HS-5 (cell line): ENCODE data around the gene ELL.

ENCODE experiments used
- DNase-seq: peaks from one replicate; pipeline ENCODE4 v3.0.0-alpha.2; 2012; ENCODE audit warnings: low read depth

ELL gene

DNA sequence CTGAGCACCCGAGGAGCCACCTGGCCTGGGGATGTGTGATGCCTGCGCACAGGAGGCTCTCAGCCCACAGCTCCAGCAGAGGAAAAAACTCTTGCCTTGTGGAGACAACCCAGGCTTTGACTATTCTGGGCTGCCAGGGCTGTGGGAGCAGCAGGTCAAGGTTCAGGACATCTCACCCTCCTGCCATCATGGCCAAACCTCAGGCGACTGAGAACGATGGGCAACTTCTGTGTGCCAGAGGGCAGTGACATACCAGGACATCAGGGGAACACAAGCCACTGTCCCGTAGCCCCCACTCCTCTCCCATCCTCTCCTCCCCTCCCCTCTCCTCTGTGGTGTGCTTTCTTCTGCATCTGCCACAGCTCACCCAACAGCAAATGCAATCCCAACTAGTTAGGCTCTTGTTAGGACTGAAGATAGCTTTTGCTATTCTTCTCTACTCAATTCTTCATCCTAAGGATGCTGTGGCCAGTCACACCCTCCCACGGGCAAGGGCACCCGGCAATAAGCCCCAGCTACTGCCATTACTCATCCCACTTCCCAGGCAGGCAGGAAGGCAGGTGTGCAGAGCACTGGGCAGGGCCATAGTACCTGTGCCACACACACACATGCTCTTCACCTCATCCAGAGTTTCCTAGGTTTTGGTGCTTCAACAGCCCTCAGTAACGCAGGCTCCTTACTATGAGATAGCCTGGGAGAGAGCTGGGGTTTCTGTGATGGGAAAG is 16.8 kb downstream of the ELL start:
- DNase-seq = no peak

DNA sequence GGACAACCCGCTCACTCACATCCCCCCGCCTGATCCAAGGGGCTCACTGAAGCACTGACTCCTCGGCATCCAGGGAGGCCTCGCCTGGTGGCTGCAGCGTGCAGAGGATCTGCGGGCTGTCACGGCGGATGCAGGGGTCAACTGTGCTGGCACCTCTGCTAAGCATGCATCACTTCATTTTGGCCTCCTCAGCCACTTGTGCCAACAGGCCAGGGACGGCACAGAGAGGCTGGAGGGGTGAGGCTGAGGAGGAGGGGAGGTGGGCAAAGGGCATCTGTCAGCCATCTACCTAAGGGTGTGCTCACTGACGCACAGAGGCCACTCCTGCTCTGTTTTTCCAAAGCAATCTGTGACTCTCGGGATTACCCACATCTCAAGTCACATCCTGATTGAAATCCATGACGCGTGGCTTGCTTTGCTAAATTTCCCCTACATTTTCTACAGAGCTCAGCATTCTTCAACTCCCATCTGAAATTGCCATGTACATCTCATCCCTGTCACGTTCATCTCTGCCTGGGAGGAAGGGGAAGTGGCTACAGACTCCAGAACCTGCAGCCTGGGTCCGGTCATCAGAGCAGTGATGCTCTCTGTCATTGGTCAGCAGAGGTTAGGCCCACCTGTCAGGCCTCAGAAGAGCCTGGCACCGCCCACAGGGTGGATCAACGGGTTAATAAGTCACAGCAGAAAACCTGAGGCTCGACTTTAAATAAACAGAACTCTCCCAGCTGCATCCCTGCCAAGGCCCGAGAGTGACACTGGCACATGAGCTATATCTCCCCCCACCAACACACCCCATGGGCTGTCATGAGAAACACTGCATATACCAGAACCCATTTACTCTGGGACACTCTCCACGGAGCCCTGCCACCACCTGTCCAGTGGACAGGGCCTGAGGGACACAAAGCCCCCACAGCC is 17.6 kb downstream of the ELL start:
- DNase-seq = no peak

DNA sequence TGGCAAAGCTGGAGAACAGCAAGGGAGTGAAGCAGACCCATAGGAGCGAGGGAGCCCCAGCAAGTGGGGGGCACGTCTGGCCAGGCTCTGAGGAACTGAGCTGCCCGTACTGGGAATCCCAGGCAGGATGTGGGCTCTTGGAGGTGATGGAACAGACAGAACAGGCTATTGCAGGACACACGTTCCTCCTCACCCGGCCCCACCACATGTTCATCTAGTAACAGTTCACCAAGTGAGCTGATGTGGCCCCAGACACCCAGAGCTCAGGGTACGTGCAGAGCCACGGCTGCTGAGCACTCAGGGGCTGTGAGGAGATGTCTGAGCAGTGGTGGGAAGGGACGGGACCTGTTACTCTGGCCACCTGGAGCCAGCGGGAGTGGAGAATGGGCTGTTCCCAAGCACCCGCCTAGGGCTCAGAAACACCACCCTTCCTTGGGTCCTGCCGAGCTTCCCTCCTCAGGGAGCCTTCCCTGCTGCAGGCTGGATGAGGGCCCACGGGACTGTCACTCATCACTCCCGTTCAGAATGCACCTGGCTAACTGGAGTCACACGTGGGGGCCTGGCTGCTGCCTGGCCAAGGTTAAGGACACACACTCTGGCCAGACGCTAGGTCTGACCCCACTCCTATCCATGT is 18.4 kb downstream of the ELL start:
- no peak for DNase-seq

DNA sequence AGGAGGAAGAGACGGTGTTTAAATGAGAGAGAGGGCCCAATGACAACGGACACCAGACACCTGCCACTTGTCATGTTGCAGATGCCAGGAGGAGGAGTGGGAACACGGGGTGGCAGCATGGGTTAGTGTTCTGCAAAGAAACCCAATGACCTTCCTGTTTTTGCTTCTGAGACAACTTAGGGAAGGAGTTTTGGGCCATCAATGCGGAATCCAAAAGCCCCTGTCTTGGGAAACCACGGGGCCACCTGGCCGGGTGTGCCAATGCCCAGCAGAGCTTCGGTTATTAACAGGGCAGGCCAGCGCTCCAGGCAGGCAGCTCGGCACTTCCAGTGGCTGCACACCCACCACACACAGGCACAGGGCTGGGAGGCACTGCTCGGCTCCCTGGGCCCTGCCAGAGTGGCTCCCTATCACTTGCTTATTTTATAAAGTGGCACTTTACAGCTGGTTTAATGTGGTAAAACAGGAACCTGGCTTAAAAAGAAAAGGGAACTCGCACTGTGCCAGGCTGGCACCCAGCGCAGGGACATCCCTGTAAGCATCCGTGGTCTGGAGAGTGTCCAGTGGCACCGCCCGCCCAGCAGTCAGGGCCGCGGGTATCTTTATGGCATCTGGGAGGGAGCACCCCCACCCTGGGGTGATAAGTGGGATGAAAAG is 19.1 kb downstream of the ELL start:
- DNase-seq = no peak

DNA sequence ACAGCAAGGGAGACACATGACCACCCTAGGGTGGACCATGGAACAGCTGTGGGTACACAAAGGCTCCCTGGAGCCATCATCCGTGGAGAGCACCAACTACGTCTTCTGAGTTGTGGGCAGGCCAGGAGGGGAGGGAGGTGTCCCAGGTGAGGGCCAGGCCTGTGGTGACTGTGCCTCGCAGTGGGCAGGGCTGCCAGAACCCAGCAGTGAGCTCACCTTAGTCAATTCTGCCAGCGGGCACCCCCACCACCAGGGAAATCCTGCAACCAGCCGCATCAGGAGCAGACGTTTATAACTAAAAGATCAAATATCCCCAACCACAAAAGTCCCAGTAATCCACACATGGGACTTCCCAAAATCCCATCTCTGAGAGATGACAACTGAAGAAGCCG is 19.6 kb downstream of the ELL start:
- no peak for DNase-seq

DNA sequence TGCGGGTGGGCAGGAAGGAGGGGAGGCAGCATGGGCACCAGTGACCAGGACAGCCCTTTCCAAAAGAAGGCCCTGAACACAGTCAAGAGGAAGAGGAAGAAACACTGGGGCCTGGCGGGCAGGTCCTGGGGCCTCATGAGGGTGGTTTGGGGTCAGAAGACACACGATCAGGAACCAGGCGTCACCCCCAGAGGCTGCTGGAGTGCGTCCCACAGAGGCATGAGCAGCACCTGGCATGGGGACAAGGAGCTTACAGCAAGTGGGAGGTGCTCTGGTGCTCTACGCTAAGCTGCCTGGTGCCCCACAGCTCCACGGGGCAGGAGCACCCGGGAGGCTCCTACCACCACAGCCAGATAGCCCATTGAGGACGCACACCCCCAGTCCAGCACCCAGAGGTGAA is 20.0 kb downstream of the ELL start:
- no peak for DNase-seq

DNA sequence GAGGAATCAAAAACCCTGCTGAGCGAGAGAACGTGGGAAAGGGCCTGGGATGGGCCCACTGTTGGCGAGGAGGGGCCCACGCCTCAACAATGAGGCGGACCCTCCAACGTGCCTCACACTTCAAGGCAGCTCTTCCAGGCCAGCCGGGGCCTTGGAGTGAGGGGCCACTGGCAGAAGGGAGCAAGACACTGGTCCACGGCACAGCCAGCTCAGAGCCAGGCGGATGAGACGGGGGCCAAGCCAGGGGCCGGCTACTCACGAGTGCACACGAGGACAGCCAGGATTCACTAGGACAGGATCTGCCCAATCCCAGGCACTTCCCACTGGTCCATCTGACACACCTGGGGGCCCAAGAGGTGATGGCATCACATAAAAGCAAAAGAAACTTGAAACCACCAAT is 20.5 kb downstream of the ELL start:
- no peak for DNase-seq

DNA sequence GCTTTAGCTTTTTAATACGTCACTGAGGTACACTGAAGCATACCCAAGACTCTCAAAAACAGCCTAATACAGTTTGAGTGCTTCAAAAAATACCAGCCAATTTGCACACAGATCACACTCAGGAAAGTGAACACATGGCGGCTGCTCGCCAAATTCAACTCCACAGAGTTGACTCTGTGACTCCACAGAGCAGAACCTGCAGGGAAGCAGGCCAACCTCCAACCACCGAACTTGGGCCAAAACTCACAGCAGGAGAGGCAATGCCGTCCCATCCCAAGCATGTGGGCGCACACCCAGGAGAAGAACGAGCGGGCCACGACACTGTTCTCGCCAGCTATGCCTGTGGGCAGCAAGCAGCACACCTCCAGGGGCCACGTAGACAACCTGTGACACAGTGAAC is 21.1 kb downstream of the ELL start:
- DNase-seq = no peak

DNA sequence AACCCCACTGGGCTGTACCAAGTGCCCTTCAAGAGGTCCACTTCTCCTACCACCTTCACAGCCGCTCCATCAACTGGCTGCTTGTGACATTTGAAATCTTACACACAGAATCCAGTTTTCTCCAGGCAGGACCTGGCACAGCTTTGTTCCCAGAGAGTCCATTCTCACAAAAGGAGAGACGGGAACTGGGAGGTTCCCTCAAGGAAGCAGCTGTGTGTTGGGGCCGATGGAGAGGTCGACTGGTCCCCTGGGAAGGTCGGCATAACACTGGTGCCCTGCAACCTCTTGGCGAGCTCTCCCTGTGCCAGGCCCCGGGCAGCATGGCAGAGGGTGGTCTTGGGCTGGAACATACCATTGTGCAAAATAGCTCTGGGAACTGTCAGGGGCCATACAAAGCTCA is 21.5 kb downstream of the ELL start:
- DNase-seq = no peak

DNA sequence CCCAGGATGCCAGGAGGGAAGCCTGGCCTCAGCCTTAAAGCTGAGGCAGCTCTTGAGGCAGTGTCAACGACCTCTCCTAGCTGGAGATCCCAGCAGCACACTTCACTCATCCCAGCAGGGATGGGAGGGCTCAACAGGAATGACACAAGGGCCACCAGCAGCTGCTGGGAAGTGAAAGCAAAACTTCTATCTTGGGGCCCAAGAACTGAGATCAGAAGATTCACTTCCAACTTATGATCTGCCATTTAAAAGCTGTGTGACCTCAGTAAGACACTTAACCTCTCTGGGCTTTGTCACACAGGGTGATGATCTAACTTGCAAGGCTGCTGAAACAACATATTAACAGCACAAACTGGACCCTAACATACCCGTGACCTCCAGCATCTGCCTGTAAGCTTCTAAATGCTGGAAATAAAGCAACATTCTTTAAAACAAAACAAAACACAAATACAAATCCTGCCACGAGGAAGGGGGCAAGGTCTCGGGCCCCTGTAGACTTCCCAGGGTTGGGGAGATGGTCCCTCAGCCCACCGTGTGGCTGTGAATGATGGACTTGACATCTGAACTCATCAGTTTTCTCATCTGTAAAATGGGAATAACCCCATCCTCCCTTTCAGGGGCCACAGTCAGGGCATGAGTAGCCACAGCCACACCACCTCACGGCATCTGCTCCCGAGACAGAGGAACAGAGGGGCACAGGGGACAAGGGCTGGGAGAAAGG is 22.7 kb downstream of the ELL start:
- no peak for DNase-seq

DNA sequence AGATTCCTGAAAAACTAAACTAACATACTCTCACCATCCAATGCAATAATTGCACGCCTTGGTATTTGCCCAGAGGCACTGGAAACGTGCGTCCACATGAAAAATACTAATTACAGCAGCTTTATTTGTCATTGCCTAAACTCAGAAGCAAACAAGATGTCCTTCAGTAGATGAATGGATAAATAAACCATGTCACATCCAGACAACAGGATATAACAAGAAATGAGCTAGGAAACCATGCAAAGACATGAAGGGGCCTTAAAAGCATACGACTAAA is 25.0 kb downstream of the ELL start:
- DNase-seq = no peak

DNA sequence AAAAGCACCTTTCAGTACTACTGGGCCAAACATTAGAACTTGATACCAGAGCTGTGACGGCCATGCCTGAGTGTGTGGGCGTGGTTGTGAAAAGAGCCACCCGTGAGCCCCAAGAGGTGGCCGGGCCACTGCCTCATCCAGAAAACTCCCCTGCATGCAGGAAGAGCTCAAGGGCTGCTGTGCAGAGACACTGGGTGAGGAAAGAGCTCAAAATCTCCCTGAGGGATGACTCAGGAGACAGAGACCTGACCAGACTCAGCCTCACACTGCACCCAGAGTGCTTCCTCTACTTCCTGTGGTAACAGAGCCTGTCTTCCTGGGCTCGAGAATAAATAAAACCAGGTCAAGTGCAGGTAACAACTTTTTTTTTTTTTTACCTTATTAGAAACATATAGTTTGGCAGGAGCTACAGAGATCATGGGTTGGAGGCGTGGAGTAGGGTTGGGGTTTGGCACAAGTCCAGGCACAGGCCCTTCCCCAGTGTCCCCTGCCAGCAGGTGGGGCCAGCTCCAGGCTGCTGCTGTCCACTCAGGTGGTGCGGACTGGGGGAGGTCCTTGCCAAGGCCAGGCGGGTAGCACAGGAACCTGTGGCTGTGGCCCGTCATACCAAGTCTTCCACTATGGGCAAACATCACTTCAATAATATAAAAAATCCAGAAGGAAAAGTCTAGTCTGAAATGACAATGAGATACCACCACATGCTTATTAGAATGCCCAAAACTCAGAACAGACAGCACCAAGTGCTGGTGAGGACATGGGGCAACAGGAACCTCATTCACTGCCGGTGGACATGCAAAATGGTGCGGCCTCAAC is 25.5 kb downstream of the ELL start:
- peak; percentile 46 for DNase-seq

DNA sequence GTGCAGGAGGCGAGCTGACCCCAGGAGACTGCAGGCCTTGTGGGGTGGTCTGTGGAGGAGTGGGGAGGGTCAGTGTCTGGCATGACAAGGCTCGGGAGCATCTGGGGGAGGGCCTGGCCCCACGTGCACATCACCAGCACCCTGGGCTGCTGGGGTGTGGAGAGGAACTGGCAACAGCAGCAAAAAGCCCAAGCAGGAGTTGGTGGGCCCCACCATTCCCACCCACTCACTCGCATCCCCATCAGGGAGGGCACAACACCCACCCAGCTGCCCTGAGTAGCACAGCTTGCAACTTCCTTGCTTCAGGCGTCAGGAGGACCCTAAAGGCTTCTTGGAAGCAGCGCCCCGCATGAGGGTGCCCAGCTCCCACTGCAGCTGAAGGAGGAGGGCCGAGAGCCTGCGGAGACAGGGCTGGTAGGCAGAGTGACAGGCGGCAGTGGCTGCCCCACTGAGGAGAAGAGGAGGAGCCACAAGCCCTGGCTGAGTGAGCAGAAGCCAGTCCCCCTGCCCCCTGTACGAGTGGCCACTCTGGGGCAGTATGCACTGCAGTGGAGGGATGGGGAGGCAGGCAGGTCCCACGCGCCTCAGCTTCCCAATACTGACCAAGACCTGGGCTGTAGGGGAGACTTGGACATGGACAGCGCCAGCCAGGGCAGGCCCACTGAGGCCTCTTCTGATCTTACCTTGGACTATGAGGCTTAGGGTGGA is 26.5 kb downstream of the ELL start:
- DNase-seq = no peak

DNA sequence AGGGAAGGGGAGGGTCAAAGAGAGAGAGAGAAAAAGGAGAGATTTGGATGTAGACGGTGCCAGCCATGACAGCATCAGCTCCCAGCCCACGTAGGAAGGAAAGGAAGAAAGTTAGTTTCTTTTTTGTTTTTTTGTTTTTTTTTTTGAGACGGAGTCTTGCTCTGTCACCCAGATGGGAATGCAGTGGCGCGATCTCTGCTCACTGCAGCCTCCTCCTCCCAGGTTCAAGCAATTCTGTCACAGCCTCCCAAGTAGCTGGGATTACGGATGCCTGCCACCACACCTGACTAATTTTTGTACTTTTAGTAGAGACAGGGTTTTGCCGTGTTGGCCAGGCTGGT is 27.6 kb downstream of the ELL start:
- no peak for DNase-seq

DNA sequence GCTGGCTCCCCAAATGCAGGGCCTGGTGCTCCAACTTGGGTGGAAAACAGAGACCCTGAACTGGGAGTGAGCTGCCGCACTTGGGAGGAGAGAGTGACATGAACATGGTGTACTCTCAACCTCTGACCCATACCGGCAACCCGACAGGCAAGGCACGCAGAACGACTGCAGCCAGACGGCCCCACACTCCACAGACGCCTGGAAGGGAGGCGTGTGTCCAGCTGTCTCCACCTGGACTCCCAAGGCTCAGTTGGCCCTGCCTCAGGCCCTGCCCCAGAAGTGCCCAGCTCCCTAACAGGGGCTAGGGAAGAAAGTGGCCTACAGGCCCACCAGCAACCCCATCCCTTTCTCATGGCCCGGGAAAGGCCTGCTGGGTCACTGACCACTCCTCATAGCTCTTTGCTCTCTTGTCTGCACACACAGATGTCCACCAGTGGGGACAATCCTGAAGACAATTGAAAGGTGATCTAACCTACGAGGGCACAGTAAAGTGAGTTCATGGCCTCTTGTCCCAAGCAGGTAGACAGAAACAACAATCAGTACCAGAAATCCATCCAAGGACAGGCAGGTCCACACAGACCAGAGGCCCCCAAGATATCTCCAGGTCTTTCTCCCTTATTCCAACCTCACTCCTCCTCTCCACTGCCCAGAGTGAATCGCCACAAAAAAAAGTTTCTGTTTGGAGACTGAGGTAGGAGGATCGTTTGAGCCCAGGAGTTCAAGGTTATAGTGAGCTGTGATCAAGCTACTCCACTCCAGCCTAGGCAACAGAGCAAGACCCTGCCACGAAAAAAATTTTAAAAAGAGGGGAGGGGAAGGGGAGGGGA is 28.2 kb downstream of the ELL start:
- no peak for DNase-seq

DNA sequence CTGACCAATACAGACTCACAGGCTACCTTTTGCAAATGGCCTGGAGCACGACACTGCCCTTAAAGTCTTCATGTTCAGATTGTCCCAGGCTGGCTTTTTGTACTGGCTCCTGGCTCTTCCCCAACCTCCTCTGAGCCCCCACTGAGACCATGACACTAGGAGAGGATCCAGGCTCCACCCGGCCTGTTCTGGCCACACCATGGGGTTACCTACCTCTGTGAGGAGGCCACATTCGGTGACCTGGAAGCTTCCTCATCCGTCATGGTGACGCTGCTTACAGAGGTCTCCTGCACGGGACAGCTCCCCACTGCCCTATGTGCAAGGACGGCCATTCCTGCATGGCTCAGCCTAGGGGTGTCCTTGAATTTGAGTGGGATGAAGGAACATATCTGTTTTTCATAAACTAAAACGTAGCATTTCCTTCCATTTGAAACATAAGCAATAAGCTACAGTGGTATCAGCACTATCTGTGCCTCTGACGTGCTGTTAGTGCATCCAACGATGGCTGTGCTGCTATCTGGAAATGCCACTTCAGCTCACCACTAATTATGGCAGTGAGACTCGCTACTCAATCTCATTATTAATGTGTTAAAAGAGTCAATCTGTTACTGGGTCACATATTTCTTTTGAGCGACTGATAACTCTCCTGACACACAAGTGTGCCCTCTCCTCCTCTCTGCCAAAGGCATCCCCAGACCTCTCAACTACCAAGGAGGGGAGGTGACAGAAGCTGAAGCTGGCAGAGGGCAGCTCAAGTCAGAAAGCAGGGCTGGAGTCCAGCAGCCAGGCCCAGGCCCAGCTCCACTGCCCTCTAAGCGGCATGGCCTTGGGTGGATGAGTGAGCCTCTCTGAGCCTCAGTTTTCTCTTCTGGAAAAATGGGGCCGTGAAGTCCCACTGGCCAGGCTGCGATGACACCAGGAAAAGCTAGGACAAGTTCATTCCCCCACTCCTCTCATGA is 29.6 kb downstream of the ELL start:
- no peak for DNase-seq

DNA sequence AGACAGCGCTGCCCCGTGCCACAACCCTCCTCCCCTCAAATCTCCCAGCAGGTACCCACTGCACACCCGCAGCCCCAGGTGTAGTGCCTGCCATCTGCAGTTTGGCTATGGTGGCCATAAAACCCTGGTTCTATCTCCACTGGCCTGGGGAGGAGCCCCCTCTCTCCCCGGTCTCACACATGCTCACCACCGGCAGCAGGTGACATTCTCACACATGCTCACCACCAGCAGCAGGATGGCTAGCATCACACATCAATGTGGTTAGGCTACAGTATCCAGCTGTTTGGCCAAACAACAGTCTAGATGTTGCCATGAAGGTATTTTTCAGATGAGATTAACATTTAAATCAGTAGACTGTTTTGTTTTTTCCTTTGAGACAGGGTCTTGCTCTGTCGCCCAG is 31.1 kb downstream of the ELL start:
- no peak for DNase-seq

DNA sequence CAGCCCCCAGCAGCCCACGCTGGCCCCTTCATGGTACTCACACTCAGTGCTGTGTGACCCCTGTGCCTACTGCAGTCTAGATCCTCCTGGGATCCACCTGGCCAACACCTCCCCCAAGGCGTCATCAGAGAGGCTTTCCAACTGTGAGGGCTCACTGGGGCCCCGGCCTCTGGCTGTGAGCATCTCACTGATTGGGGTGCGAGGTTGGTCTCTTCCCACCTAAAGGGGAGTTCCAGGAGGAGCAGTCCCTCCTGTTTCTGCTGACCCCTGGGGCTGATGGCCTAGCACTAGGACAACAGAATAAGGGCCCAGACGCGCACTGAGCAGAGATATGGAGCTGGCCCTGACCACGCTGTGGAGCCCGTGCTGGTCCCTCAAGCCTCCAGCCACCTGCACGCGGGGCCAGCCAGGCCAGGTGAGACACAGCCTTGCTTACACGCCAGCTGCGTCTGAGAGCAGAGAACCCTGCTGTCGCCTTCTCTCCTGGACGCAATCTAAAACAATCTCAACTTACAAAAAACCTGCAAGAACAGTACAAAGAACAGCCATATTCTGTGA is 32.2 kb downstream of the ELL start:
- no peak for DNase-seq
